MM.1S (cell line): Measurements from ENCODE around the gene ACADL.

ENCODE experiments used
- DNase-seq: peaks from one replicate; pipeline ENCODE4 v3.0.0-alpha.2; 2015
- H2AFZ ChIP-seq: fragments of 300-600 bp; sonication (generic); 2 replicates; pipeline ENCODE4 v1.6.0; 2016; ENCODE audit warnings: antibody characterized with exemption, low read length
- H3F3A ChIP-seq: fragments of 300-600 bp; sonication (generic); 2 replicates; pipeline ENCODE4 v1.6.1; 2016; ENCODE audit warnings: mild to moderate bottlenecking, antibody characterized with exemption, low read length, moderate library complexity, mixed read lengths; ENCODE audit not compliant: insufficient read depth
- H3K27ac ChIP-seq: fragments of 300-600 bp; sonication (generic); 2 replicates; pipeline ENCODE4 v1.5.1; 2016; ENCODE audit warnings: mild to moderate bottlenecking, low read length
- H3K27me3 ChIP-seq: fragments of 300-600 bp; sonication (generic); replicated peaks from 2 replicates; pipeline ENCODE4 v1.6.0; 2016; ENCODE audit warnings: low read length; ENCODE audit not compliant: insufficient read depth
- H3K36me3 ChIP-seq: fragments of 300-600 bp; sonication (generic); replicated peaks from 2 replicates; pipeline ENCODE4 v1.6.1; 2016; ENCODE audit warnings: mild to moderate bottlenecking, low read length, mixed read lengths; ENCODE audit not compliant: insufficient read depth
- H3K4me1 ChIP-seq: fragments of 300-600 bp; sonication (generic); 2 replicates; pipeline ENCODE4 v1.6.1; 2016; ENCODE audit warnings: low read length, mixed read lengths
- H3K4me2 ChIP-seq: fragments of 300-600 bp; sonication (generic); 2 replicates; pipeline ENCODE4 v1.6.0; 2016; ENCODE audit warnings: low read depth, low read length
- H3K4me3 ChIP-seq: fragments of 300-600 bp; sonication (generic); 2 replicates; pipeline ENCODE4 v1.5.1; 2016; ENCODE audit warnings: low read length, mixed read lengths
- H3K79me2 ChIP-seq: fragments of 300-600 bp; sonication (generic); 2 replicates; pipeline ENCODE4 v1.6.1; 2016; ENCODE audit warnings: mixed run types, low read length, mixed read lengths
- H3K9ac ChIP-seq: fragments of 300-600 bp; sonication (generic); 2 replicates; pipeline ENCODE4 v1.6.1; 2016; ENCODE audit warnings: low read length, mixed read lengths
- H3K9me2 ChIP-seq: fragments of 300-600 bp; sonication (generic); replicated peaks from 2 replicates; pipeline ENCODE4 v1.6.1; 2016; ENCODE audit warnings: mild to moderate bottlenecking, low read length, mixed read lengths; ENCODE audit not compliant: insufficient read depth
- H3K9me3 ChIP-seq: fragments of 300-600 bp; sonication (generic); replicated peaks from 2 replicates; pipeline ENCODE4 v1.6.1; 2016; ENCODE audit warnings: mild to moderate bottlenecking, low read length, mixed read lengths; ENCODE audit not compliant: insufficient read depth
- H4K20me1 ChIP-seq: fragments of 300-600 bp; sonication (generic); 2 replicates; pipeline ENCODE4 v1.6.1; 2016; ENCODE audit warnings: mild to moderate bottlenecking, low read length, moderate library complexity, mixed read lengths; ENCODE audit not compliant: insufficient read depth
- EZH2 ChIP-seq: fragments of 300-600 bp; sonication (generic); optimal IDR thresholded peaks from 2 replicates; pipeline ENCODE3; 2017; ENCODE audit warnings: low read depth, mild to moderate bottlenecking, antibody characterized with exemption, low read length, mixed read lengths
- EZH2phosphoT487 ChIP-seq: fragments of 300-600 bp; sonication (generic); IDR thresholded peaks from 2 replicates; pipeline ENCODE4 v1.6.1; 2018; ENCODE audit warnings: antibody characterized with exemption, low read length
- TF ChIP-seq, protein P1 (sequence below): fragments of 300-600 bp; sonication (generic); IDR thresholded peaks from 2 replicates; pipeline ENCODE4 v1.5.1; 2016; ENCODE audit warnings: antibody characterized with exemption, low read length, mixed read lengths

Gene ACADL

DNA sequence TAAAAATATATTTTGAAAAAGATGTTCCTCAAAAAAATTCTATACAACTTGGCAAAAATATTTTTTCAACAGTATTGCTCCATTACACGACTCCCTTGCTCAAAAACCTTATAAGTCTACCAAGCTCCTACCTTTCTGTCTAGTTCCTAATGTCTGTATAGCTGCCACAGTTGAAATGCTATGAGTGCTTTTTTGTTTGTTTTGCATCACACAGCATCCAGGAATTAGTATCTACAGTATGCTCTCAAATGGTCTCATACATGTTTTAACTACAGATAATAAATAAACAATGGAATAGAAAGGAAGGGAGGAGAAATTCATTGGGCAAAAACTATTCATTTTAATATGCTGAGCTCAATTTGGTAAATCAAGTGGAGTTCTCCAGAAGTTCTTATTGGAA, 17.3 kb downstream of the ACADL start:
- no peaks in the 10 kb centered on the region for H3F3A ChIP-seq
- no peaks in the 10 kb centered on the region for H4K20me1 ChIP-seq
- no peaks in the 10 kb centered on the region for H3K4me1 ChIP-seq
- no peaks in the 10 kb centered on the region for H3K9me2 ChIP-seq
- no peak overlapping the region for H3K9ac ChIP-seq
- TF ChIP-seq EZH2 (no peak), EZH2phosphoT487 (no peak)
- TF ChIP-seq, protein P1, sequence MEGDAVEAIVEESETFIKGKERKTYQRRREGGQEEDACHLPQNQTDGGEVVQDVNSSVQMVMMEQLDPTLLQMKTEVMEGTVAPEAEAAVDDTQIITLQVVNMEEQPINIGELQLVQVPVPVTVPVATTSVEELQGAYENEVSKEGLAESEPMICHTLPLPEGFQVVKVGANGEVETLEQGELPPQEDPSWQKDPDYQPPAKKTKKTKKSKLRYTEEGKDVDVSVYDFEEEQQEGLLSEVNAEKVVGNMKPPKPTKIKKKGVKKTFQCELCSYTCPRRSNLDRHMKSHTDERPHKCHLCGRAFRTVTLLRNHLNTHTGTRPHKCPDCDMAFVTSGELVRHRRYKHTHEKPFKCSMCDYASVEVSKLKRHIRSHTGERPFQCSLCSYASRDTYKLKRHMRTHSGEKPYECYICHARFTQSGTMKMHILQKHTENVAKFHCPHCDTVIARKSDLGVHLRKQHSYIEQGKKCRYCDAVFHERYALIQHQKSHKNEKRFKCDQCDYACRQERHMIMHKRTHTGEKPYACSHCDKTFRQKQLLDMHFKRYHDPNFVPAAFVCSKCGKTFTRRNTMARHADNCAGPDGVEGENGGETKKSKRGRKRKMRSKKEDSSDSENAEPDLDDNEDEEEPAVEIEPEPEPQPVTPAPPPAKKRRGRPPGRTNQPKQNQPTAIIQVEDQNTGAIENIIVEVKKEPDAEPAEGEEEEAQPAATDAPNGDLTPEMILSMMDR, result no peak
- no peaks in the 10 kb centered on the region for H3K9me3 ChIP-seq
- H3K4me2 ChIP-seq, result no peak overlapping the region
- H3K27ac ChIP-seq, result no peak overlapping the region
- H3K36me3 ChIP-seq, result no peaks in the 10 kb centered on the region
- H3K4me3 ChIP-seq, result no peak overlapping the region
- H2AFZ ChIP-seq, result no peak overlapping the region
- H3K27me3 ChIP-seq, result no peaks in the 10 kb centered on the region
- DNase-seq, result no peak
- H3K79me2 ChIP-seq, result no peaks in the 10 kb centered on the region

DNA sequence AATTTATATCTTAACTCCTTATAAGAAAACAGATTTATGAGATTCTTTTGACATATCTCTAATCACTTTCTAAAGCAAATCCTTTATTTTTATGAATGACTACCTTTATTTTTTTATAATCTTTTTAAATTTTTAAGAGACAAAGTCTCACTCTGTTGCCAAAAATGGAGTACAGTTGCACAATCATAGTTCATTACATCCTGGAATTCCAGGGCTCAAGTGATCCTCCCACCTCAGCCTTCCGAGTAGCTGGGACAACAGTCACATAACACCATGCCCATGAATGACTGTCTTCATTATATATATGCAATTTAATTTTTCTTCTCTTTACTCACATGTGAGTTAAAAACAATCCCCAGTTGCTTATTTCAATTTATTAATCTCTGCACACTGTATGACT, 21.7 kb downstream of the ACADL start:
- Histone ChIP-seq H3K36me3 (no peaks in the 10 kb centered on the region), H3K79me2 (no peaks in the 10 kb centered on the region), H3K9me3 (no peaks in the 10 kb centered on the region), H3K27ac (no peak overlapping the region), H2AFZ (no peak overlapping the region), H3K27me3 (no peaks in the 10 kb centered on the region), H3K4me3 (no peak overlapping the region), H4K20me1 (no peaks in the 10 kb centered on the region), H3F3A (no peaks in the 10 kb centered on the region), H3K4me2 (no peak overlapping the region), H3K9ac (no peak overlapping the region), H3K4me1 (no peaks in the 10 kb centered on the region), H3K9me2 (no peaks in the 10 kb centered on the region)
- no peak for DNase-seq
- TF ChIP-seq EZH2phosphoT487 (no peak), EZH2 (no peak)
- TF ChIP-seq, protein P1, result no peak

DNA sequence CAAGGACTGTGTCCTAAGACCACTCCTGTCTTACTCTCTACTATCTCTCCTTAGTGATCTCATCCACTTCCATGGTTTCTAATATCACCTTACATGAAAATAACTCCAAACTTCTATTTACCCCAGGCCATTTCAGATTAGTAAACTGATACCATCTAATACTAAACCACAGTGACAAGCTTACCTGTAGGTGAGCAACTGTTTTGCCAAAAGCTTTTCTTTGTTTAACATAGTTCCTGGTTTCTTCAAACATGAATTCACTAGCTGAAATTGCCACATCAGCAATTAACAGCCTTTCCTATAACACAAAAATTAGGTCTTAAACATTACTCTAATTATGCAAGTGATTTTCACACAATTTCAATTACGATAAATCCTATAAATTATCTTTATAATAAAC, 22.1 kb downstream of the ACADL start:
- no peak overlapping the region for H3K27ac ChIP-seq
- H3K79me2 ChIP-seq, result no peaks in the 10 kb centered on the region
- no peaks in the 10 kb centered on the region for H3K27me3 ChIP-seq
- no peaks in the 10 kb centered on the region for H4K20me1 ChIP-seq
- H3K9me3 ChIP-seq, result no peaks in the 10 kb centered on the region
- no peaks in the 10 kb centered on the region for H3K4me1 ChIP-seq
- no peaks in the 10 kb centered on the region for H3F3A ChIP-seq
- no peak for DNase-seq
- TF ChIP-seq EZH2, result no peak
- TF ChIP-seq EZH2phosphoT487, result no peak
- TF ChIP-seq, protein P1, result no peak
- H3K4me3 ChIP-seq, result no peak overlapping the region
- H2AFZ ChIP-seq, result no peak overlapping the region
- no peak overlapping the region for H3K9ac ChIP-seq
- H3K9me2 ChIP-seq, result no peaks in the 10 kb centered on the region
- H3K36me3 ChIP-seq, result no peaks in the 10 kb centered on the region
- no peak overlapping the region for H3K4me2 ChIP-seq
